Cardiac fibroblast (primary cell): ENCODE measurements around the gene TP53I13.

Experiments used
- DNase-seq, 2 donors: peaks; one replicate each; pipeline versions ENCODE4 v3.0.0 to v3.0.0-alpha.2; 2010; ENCODE audit warnings: low read depth in 2 of 2
- H3K4me3 ChIP-seq, 2 donors: replicated peaks in 1 of 2; 1 replicate in 1 of 2; 2 replicates in 1 of 2; pipeline ENCODE4 v1.5.1; 2011; ENCODE audit warnings: low read depth in 2 of 2, low read length in 2 of 2, mild to moderate bottlenecking in 2 of 2, moderate library complexity in 1 of 2
- TF ChIP-seq, protein P1 (sequence below): IDR thresholded peaks from one replicate; pipeline ENCODE4 v1.5.1; 2011; ENCODE audit warnings: low read depth, mild to moderate bottlenecking, low read length, inconsistent platforms

The TP53I13 gene

GRCh38 chr17:29617125-29617480, 48.6 kb downstream of the TP53I13 start:
- peak; percentile 65 to 68 for DNase-seq
- TF ChIP-seq, protein P1, sequence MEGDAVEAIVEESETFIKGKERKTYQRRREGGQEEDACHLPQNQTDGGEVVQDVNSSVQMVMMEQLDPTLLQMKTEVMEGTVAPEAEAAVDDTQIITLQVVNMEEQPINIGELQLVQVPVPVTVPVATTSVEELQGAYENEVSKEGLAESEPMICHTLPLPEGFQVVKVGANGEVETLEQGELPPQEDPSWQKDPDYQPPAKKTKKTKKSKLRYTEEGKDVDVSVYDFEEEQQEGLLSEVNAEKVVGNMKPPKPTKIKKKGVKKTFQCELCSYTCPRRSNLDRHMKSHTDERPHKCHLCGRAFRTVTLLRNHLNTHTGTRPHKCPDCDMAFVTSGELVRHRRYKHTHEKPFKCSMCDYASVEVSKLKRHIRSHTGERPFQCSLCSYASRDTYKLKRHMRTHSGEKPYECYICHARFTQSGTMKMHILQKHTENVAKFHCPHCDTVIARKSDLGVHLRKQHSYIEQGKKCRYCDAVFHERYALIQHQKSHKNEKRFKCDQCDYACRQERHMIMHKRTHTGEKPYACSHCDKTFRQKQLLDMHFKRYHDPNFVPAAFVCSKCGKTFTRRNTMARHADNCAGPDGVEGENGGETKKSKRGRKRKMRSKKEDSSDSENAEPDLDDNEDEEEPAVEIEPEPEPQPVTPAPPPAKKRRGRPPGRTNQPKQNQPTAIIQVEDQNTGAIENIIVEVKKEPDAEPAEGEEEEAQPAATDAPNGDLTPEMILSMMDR = peak; percentile 51
- H3K4me3 ChIP-seq = no peak overlapping the region

GRCh38 chr17:29617481-29618271, 49.2 kb downstream of the TP53I13 start:
- DNase-seq = peak; percentile 70 to 71
- peak overlapping the region in 1 of 2 donors; percentile 10 for H3K4me3 ChIP-seq
- TF ChIP-seq, protein P1 = peak; percentile 47

- no peak for DNase-seq
- no peak overlapping the region for H3K4me3 ChIP-seq
- TF ChIP-seq, protein P1 = no peak
Observed at GRCh38 chr17:29618272-29619065, 50.0 kb downstream of the TP53I13 start.

DNA sequence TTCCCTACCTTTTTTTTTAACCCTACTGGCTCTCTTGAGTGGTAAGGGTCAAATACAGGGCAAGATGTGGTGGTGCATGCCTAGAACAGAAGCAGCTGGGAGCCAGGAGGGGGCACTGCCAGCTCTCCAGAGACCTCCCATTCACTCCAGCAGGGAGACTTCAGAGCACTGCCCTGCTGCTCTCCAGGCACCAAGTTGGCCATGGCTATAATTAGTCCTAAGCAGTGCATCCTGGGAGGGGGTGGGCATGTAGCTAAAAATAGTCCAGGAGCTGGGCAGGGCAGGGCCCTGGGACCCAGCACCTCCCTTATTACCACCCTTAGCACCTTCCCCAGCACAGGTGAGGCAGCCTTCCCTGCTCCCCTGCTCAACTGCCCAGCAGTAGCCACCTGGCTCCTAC, 50.8 kb downstream of the TP53I13 start:
- DNase-seq = peak; percentile 46 to 70
- H3K4me3 ChIP-seq = no peak overlapping the region
- TF ChIP-seq, protein P1 = peak; percentile 17

DNA sequence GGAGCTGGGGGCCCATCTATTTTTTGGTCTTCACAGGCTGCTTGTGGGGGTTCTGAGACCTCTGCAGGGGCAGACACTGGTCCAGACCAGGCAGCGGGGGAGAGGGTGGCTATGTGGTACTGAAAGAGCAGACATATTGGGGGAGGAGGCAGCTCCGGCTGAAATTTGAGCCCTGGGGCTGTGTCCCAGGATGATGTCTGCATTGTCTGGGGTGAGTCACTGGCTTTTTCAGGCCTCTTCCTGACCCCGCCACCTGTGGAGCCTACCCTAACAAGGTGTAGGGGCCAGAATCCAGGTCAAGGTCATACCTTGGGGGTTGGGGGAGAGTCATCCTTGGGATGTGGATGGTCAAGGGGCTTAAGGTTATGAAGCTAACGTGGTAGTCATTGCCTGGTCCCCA, 51.8 kb downstream of the TP53I13 start:
- TF ChIP-seq, protein P1 = no peak
- DNase-seq = peak in 1 of 2 donors; percentile 51
- no peak overlapping the region for H3K4me3 ChIP-seq

DNA sequence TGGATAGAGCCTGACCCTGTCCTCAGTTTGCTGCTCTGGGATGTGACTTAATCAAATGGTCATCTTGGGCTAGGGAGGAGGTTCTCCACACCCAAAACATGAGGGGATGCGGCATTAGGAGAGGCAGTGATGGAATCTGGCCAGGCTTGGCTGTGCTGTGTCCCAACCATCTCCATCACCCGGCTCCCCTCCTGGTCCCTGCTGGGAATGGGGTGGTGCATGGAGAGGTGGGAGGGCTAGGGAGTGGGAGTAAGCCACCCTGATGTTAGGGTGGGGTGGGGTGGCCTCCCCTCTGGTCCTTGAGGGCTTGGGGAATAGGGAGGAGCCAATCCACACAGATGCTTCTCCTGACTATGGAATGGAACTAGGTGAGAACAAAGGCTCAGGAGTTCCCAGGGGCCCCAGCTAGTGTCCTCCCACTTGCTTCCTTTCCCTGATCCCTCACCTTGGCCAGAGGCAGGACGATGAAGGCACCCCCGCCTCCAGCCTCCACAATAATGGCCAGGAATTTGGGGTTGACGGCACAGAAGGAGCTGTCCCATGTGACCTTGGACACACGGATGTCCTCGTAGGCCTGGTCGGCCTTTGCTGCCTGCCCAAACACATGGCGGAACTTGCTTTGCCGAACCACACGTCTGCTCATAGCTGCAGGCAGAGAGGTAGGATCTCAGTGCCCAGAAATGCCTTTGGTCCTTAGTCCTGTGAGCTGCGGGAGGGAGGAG, 52.4 kb downstream of the TP53I13 start:
- TF ChIP-seq, protein P1 = no peak
- no peak for DNase-seq
- H3K4me3 ChIP-seq = no peak overlapping the region
